AG04450 (cell line): ENCODE measurements around the gene JPH4. TPM values are rescaled to one million over a fixed set of nuclear protein-coding genes. Genes with fewer than 3 reads are reported as not detected.
"Not testable (repeated sequence)": the region's sequence is repeated elsewhere in the genome, so short reads cannot be mapped to it uniquely, and the experiment has no call there.

ENCODE experiments used
- CTCF ChIA-PET: fragments of 300-600, 350-600 bp; formaldehyde crosslinking; extraction: SDS; loops from one replicate; lab custom pipeline; 2022; ENCODE audit warnings: antibody characterized with exemption, inconsistent platforms; lab: Charles Lee
- POLR2A ChIA-PET: fragments of 350-600 bp; formaldehyde crosslinking; extraction: SDS; loops from one replicate; lab custom pipeline; 2021; ENCODE audit warnings: antibody characterized with exemption, inconsistent platforms; lab: Yijun Ruan, JAX
- DNase-seq: peaks from one replicate; pipeline ENCODE4 v3.0.0-alpha.2; 2011; ENCODE audit warnings: low read depth, low spot score
- H3K27ac ChIP-seq: one replicate; pipeline ENCODE4 v1.5.1; 2012; ENCODE audit warnings: low read depth, low read length, control low read depth
- H3K27me3 ChIP-seq: one replicate; pipeline ENCODE4 v1.6.0; 2012; ENCODE audit warnings: low read length; ENCODE audit not compliant: control insufficient read depth, insufficient read depth
- H3K4me3 ChIP-seq: 2 replicates; pipeline ENCODE4 v1.5.1; 2011; ENCODE audit warnings: mild to moderate bottlenecking, low read depth, low read length, control low read depth
- H3K9me3 ChIP-seq: 2 replicates; pipeline ENCODE4 v1.5.1; 2012; ENCODE audit warnings: low read length; ENCODE audit not compliant: control insufficient read depth, insufficient read depth
- polyA plus RNA-seq: library from polyadenylated mRNA; depleted of rRNA; stranded (reverse); fragments of >200 nt; gene quantifications from 2 replicates; pipeline ENCODE4 v1.2.3, GENCODE V29; 2011
- TF ChIP-seq, protein P1 (sequence below): IDR thresholded peaks from 2 replicates; pipeline ENCODE4 v1.5.1; 2011; ENCODE audit warnings: low read depth, low read length, control low read depth, inconsistent platforms

Gene JPH4
- polyA plus RNA-seq, 1 experiment: not detected

DNA sequence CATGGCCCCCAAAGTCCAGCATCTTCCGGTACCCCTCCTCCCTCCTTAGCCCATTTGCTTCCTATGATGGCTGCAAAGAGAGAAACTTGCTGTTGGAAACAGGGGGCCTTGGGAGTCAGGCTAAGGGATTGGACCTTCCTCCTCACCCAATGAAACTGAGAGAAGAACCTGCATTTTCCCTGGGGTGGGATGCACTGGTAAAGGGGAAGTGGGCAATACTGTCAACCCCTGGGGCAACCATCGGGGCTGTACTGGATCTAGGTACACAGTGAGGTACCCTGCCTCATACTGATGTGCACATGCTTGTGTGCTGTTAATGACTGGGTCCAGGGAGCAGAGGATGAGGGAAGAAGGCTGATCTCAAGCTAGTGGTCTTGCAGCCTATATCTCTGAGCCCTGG is 11.0 kb upstream of the JPH4 start:
- no peak overlapping the region for H3K4me3 ChIP-seq
- POLR2A ChIA-PET: no interaction called here
- no peaks in the 10 kb centered on the region; the same call in 1 of the 2 replicates for H3K9me3 ChIP-seq
- no peak overlapping the region for H3K27ac ChIP-seq
- no peak for DNase-seq
- TF ChIP-seq, protein P1, sequence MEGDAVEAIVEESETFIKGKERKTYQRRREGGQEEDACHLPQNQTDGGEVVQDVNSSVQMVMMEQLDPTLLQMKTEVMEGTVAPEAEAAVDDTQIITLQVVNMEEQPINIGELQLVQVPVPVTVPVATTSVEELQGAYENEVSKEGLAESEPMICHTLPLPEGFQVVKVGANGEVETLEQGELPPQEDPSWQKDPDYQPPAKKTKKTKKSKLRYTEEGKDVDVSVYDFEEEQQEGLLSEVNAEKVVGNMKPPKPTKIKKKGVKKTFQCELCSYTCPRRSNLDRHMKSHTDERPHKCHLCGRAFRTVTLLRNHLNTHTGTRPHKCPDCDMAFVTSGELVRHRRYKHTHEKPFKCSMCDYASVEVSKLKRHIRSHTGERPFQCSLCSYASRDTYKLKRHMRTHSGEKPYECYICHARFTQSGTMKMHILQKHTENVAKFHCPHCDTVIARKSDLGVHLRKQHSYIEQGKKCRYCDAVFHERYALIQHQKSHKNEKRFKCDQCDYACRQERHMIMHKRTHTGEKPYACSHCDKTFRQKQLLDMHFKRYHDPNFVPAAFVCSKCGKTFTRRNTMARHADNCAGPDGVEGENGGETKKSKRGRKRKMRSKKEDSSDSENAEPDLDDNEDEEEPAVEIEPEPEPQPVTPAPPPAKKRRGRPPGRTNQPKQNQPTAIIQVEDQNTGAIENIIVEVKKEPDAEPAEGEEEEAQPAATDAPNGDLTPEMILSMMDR: no peak
- no peaks in the 10 kb centered on the region for H3K27me3 ChIP-seq
- CTCF ChIA-PET: interaction anchor here (0.9 to 3.9 kb wide), 13 partner anchors 16 to 364 kb away, joined by 3 to 56 read pairs (median 4); partner anchors contain the start of gene DHRS4

- Histone ChIP-seq H3K9me3 (no peaks in the 10 kb centered on the region; the same call in 1 of the 2 replicates), H3K4me3 (no peak overlapping the region), H3K27me3 (no peaks in the 10 kb centered on the region), H3K27ac (no peak overlapping the region)
- ChIA-PET CTCF (interaction anchor here (0.5 to 3.9 kb wide), 21 partner anchors 9 to 519 kb away, joined by 3 to 56 read pairs (median 3); partner anchors contain the start of gene DHRS4), POLR2A (no interaction called here)
- peak; percentile 60 for DNase-seq
- TF ChIP-seq, protein P1: peak; percentile 79
Observed at GRCh38 chr14:23588884-23589598, 10.5 kb upstream of the JPH4 start.

GRCh38 chr14:23584527-23585203 is 6.1 kb upstream of the JPH4 start:
- H3K27me3 ChIP-seq, H3K4me3 ChIP-seq, CTCF ChIA-PET, DNase-seq, H3K27ac ChIP-seq, POLR2A ChIA-PET, H3K9me3 ChIP-seq: not testable (repeated sequence)

GRCh38 chr14:23583761-23584526 is 5.4 kb upstream of the JPH4 start:
- POLR2A ChIA-PET, H3K4me3 ChIP-seq, DNase-seq, H3K27ac ChIP-seq, CTCF ChIA-PET, H3K9me3 ChIP-seq: not testable (repeated sequence)
- peaks cover 13% of the 10 kb centered on the region for H3K27me3 ChIP-seq

- H3K27me3 ChIP-seq: peaks cover 21% of the 10 kb centered on the region
- H3K4me3 ChIP-seq: no peak overlapping the region
- H3K9me3 ChIP-seq: no peaks in the 10 kb centered on the region; the same call in 1 of the 2 replicates
- ChIA-PET POLR2A (no interaction called here), CTCF (interaction anchor here (0.9 kb wide), 1 partner anchor 49 kb away, joined by 3 read pairs; no protein-coding TSS in a partner anchor)
- TF ChIP-seq, protein P1: no peak
- no peak for DNase-seq
- no peak overlapping the region for H3K27ac ChIP-seq
Observed at GRCh38 chr14:23582906-23583760, 4.5 kb upstream of the JPH4 start.
